K562 (cell line): ENCODE results near the gene SLC26A11. TPM values are rescaled to one million over a fixed set of nuclear protein-coding genes. Genes with fewer than 3 reads are reported as not detected.
A peak's percentile ranks its signal among the peaks of the same experiment; 100 is the strongest.
"Not testable (repeated sequence)": the region's sequence is repeated elsewhere in the genome, so short reads cannot be mapped to it uniquely, and the experiment has no call there.

ENCODE experiments used
- ATAC-seq: fragments of 200-7000 bp; cut with Tn5 transposase; 3 replicates; pipeline ENCODE4 v1.9.1; 2020; ENCODE audit warnings: moderate library complexity
- BruUV-seq: library from RNA; stranded (reverse); fragments of 400-500 nt; replicated peaks from 2 replicates; lab custom pipeline; 2021; lab: Mats Ljungman, UMichigan
- CTCF ChIA-PET: fragments of 300-600 bp; formaldehyde crosslinking; extraction: SDS; loops from one replicate; lab custom pipeline; 2021; ENCODE audit warnings: low intra/inter-chr PET ratio; lab: Yijun Ruan, JAX
- POLR2A ChIA-PET: fragments of 300-600, 350-650 bp; sonication (Branson Sonifier 250); formaldehyde crosslinking; extraction: SDS; loops from one replicate; lab custom pipeline; 2021; ENCODE audit warnings: antibody characterized with exemption, inconsistent platforms; lab: Yijun Ruan, JAX
- DNase-seq, 4 experiments: peaks; one replicate each; pipeline versions ENCODE4 v3.0.0 to v3.0.0-alpha.2; 2011 to 2018; ENCODE audit warnings: low spot score in 3 of 4, mixed read lengths in 3 of 4; ENCODE audit errors: extremely low read depth in 1 of 4
- FAIRE-seq: peaks from 2 replicates; lab custom pipeline; 2011; peaks lifted over from hg19 to GRCh38; lab: Jason Lieb, UNC
- H2AFZ ChIP-seq: 2 replicates; pipeline ENCODE4 v1.6.0; 2011; ENCODE audit warnings: low read depth, low read length, control low read depth, inconsistent platforms
- H3K27ac ChIP-seq: fragments of 200-600 bp; 3 replicates; pipeline ENCODE4 v1.8.0; 2011; ENCODE audit warnings: low read depth, mild to moderate bottlenecking, control low read depth, inconsistent platforms, low read length, moderate library complexity, mixed read lengths; ENCODE audit errors: extremely low read depth
- H3K27me3 ChIP-seq, 2 experiments: fragments of 300-600 bp in 1 of 2; 2 replicates in 1 of 2; 3 replicates in 1 of 2; pipeline versions ENCODE4 v1.6.0 to v1.8.0; 2011; ENCODE audit warnings: inconsistent platforms in 2 of 2, low read length in 2 of 2, mild to moderate bottlenecking in 1 of 2, mixed read lengths in 1 of 2, moderate library complexity in 1 of 2; ENCODE audit not compliant: control insufficient read depth in 2 of 2, insufficient read depth in 2 of 2
- H3K36me3 ChIP-seq: fragments of 300-600 bp; 3 replicates; pipeline ENCODE4 v1.8.0; 2011; ENCODE audit warnings: mild to moderate bottlenecking, low read length, inconsistent platforms; ENCODE audit not compliant: control insufficient read depth, insufficient read depth
- H3K4me1 ChIP-seq, 2 experiments: fragments of 200-600 bp in 1 of 2; replicated peaks in 1 of 2; 2 replicates in 1 of 2; 3 replicates in 1 of 2; pipeline versions ENCODE4 v1.5.1 to v1.8.0; 2011; ENCODE audit warnings: inconsistent platforms in 2 of 2, low read length in 2 of 2, mild to moderate bottlenecking in 1 of 2, mixed read lengths in 1 of 2, moderate library complexity in 1 of 2; ENCODE audit not compliant: control insufficient read depth in 2 of 2, insufficient read depth in 2 of 2
- H3K4me2 ChIP-seq: 2 replicates; pipeline ENCODE4 v1.6.1; 2011; ENCODE audit warnings: low read length, control low read depth, inconsistent platforms, mixed read lengths; ENCODE audit not compliant: insufficient read depth
- H3K4me3 ChIP-seq: fragments of 200-600 bp; sonication (generic), shearing (Covaris generic); 2 replicates; pipeline ENCODE4 v1.5.1; 2016; ENCODE audit warnings: control low read depth, inconsistent platforms
- H3K79me2 ChIP-seq: fragments of 200-600 bp; 3 replicates; pipeline ENCODE4 v1.8.0; 2011; ENCODE audit warnings: low read length, inconsistent platforms; ENCODE audit not compliant: control insufficient read depth, insufficient read depth
- H3K9ac ChIP-seq, 2 experiments: 2 replicates each; pipeline versions ENCODE4 v1.6.0 to v1.6.1; 2011; ENCODE audit warnings: low read depth in 2 of 2, low read length in 2 of 2, control low read depth in 1 of 2, inconsistent platforms in 1 of 2, mild to moderate bottlenecking in 1 of 2, mixed read lengths in 1 of 2; ENCODE audit not compliant: insufficient read depth in 1 of 2
- H3K9me1 ChIP-seq: one replicate; pipeline ENCODE4 v1.6.0; 2011; ENCODE audit warnings: inconsistent platforms, mild to moderate bottlenecking, low read length, moderate library complexity; ENCODE audit not compliant: control insufficient read depth, insufficient read depth
- H3K9me3 ChIP-seq: replicated peaks from 2 replicates; pipeline ENCODE4 v1.5.1; 2011; ENCODE audit warnings: low read depth, low read length, inconsistent platforms; ENCODE audit not compliant: control insufficient read depth, insufficient read depth
- H4K20me1 ChIP-seq: replicated peaks from 2 replicates; pipeline ENCODE4 v1.6.1; 2011; ENCODE audit warnings: low read length, inconsistent platforms, mixed read lengths; ENCODE audit not compliant: control insufficient read depth, insufficient read depth
- ARNT ChIP-seq, 2 experiments: fragments of 450-650 bp; IDR thresholded peaks; 2 replicates each; pipeline ENCODE4 v1.6.1; 2016; ENCODE audit warnings: mild to moderate bottlenecking in 1 of 2
- GATAD2A ChIP-seq: fragments of 450-650 bp; IDR thresholded peaks from 2 replicates; pipeline ENCODE4 v1.6.1; 2017
- MNT ChIP-seq, 2 experiments: fragments of 450-650 bp; conservative IDR thresholded peaks; 2 replicates each; pipeline ENCODE4 v1.6.1; 2017; ENCODE audit warnings: mild to moderate bottlenecking in 2 of 2, moderate library complexity in 2 of 2
- PHF8 ChIP-seq: fragments of 200-600 bp; sonication (generic); IDR thresholded peaks from 2 replicates; pipeline ENCODE4 v1.6.1; 2012; ENCODE audit warnings: mixed run types, mild to moderate bottlenecking, inconsistent platforms, low read length, moderate library complexity, borderline replicate concordance
- POLR2G ChIP-seq: fragments of 200-400 bp; formaldehyde crosslinking; IDR thresholded peaks from 2 replicates; pipeline ENCODE4 v1.6.1; 2017; ENCODE audit warnings: low read depth, mild to moderate bottlenecking, antibody characterized with exemption, low read length, moderate library complexity
- RUNX1 ChIP-seq: sonication (generic); IDR thresholded peaks from 2 replicates; pipeline ENCODE4 v1.6.1; 2016; ENCODE audit warnings: antibody characterized with exemption, low read depth
- ZBTB11 ChIP-seq, 3 experiments: fragments of 200-800 bp in 1 of 3; fragments of 250-450 bp in 1 of 3; fragments of 450-650 bp in 1 of 3; sonication (Bioruptor Pico) in 1 of 3; sonication (Bioruptor generic) in 1 of 3; formaldehyde crosslinking in 1 of 3; IDR thresholded peaks; 2 replicates each; pipeline versions ENCODE4 v1.6.1 to v1.8.0; 2016 to 2022; ENCODE audit warnings: mild to moderate bottlenecking in 2 of 3, missing genetic modification characterization in 2 of 3, missing compliant biosample characterization in 1 of 3, moderate library complexity in 1 of 3
- WGBS: fragments of 100-300 bp; shearing (Covaris generic); methylation state at CpG from one replicate; pipeline ENCODE4 v1.1.6; 2016; ENCODE audit warnings: low coverage, mixed read lengths; ENCODE audit not compliant: insufficient coverage; ENCODE audit errors: missing lambda C conversion rate; 5-methylcytosine and 5-hydroxymethylcytosine counted together
- in situ Hi-C: fragments of 300-500 bp; cut with MboI; formaldehyde crosslinking; loops from 4 replicates; pipeline ENCODE4 v1.15.0; 2018; ENCODE audit warnings: inconsistent platforms, mixed read lengths
- intact Hi-C: fragments of 100-400 bp; cut with micrococcal nuclease; formaldehyde crosslinking; loops from 2 replicates; pipeline ENCODE4 v1.14.2; 2022
- polyA plus RNA-seq, 8 experiments: library from polyadenylated mRNA; depleted of rRNA in 4 of 8; stranded (reverse) in 5 of 8; unstranded in 3 of 8; fragments of >200 nt; fragmentation: Nextera tagmentation in 2 of 8; fragmentation: Illumina TruSeq in 1 of 8; extraction: Ambion mirVana in 2 of 8; extraction: Trizol in 1 of 8; gene quantifications; 2 replicates each; pipeline versions ENCODE4 v1.2.1 to v1.2.3, GENCODE V29; 2011 to 2014; ENCODE audit warnings: inconsistent platforms in 1 of 8, missing spikeins in 1 of 8
- total RNA-seq, 7 experiments: library from RNA; depleted of rRNA in 6 of 7; stranded (reverse); fragments of >200 nt in 6 of 7; fragmentation: Illumina TruSeq in 2 of 7; extraction: Trizol in 2 of 7; gene quantifications; 2 replicates each; pipeline versions ENCODE4 v1.2.1 to v1.2.3, GENCODE V29; 2011 to 2021; ENCODE audit warnings: low replicate concordance in 1 of 7

The SLC26A11 gene
- total and polyA plus RNA-seq, 9 of the 15 experiments (the other 6 are each of a cell fraction or from before 2014, with no cell fraction given) = 0.06 to 3.1 (median 1.2) TPM; not detected in 1

- peak in 1 of 3 experiments; percentile 10; a peak in 1 of 6 replicates for TF ChIP-seq ZBTB11 (CRISPR knock-in tag; IDR thresholded peaks at IDR 0.05)
- TF ChIP-seq POLR2G = 0 out of 2 replicates have a peak, but pooled peaks have one; percentile 2
- TF ChIP-seq RUNX1 = no peak
Measured at GRCh38 chr17:80257716-80258213, 37.5 kb downstream of the SLC26A11 start (continued).

GRCh38 chr17:80258296-80258695 is 38.1 kb downstream of the SLC26A11 start:
- H4K20me1 ChIP-seq, H3K4me3 ChIP-seq, intact Hi-C loops, ATAC-seq, BruUV-seq, in situ Hi-C loops, DNase-seq, H3K9me1 ChIP-seq, H3K9me3 ChIP-seq, H3K27me3 ChIP-seq: not testable (repeated sequence)
- Histone ChIP-seq H3K27ac (peak overlapping the region; percentile 97), H3K4me2 (peak overlapping the region; percentile 84; the same call in 1 of the 2 replicates), H2AFZ (peak overlapping the region; percentile 62), H3K79me2 (peaks cover 27% of the 10 kb centered on the region)
- TF ChIP-seq MNT (conservative IDR thresholded peaks at IDR 0.05) (0 out of 4 replicates have a peak, but pooled peaks of 1 of the 2 experiments have one; percentile 22), GATAD2A (0 out of 2 replicates have a peak, but pooled peaks have one; percentile 21), ARNT (IDR thresholded peaks at IDR 0.05) (0 out of 4 replicates have a peak, but pooled peaks of 1 of the 2 experiments have one; percentile 43), PHF8 (0 out of 2 replicates have a peak, but pooled peaks have one; percentile 16)
- TF ChIP-seq, all 486 proteins: peak for 4; not testable (repeated sequence) for 482
- CTCF ChIA-PET, H3K36me3 ChIP-seq, FAIRE-seq: not testable (repeated sequence)
- peak overlapping the region in 1 of 2 experiments; percentile 61; a peak in 2 of 4 replicates for H3K9ac ChIP-seq
- POLR2A ChIA-PET = interaction anchor here (0.7 kb wide), 1 partner anchor 15 kb away, joined by 3 read pairs; no protein-coding TSS in a partner anchor
- WGBS = 62% methylated on average over 2 of the region's 2 CpGs
- H3K4me1 ChIP-seq = peaks cover 80% of the 10 kb centered on the region in 2 experiments
